K562 (cell line): ENCODE measurements around the gene WDR91. TPM values are rescaled to one million over a fixed set of nuclear protein-coding genes. Genes with fewer than 3 reads are reported as not detected.

Source experiments
- BRD9 ChIP-seq: fragments of 450-650 bp; IDR thresholded peaks from 2 replicates; pipeline ENCODE4 v1.6.1; 2018; ENCODE audit warnings: low read depth; ENCODE audit not compliant: partially characterized antibody
- E2F3 ChIP-seq: fragments of 250-450 bp; sonication (Bioruptor Pico); IDR thresholded peaks from 2 replicates; pipeline ENCODE4 v1.4.0; 2020; ENCODE audit warnings: mild to moderate bottlenecking
- E4F1 ChIP-seq: fragments of 250-450 bp; sonication (Bioruptor Pico); IDR thresholded peaks from 2 replicates; pipeline ENCODE4 v1.5.0; 2021; ENCODE audit warnings: mild to moderate bottlenecking, borderline replicate concordance
- HLTF ChIP-seq: fragments of 450-650 bp; IDR thresholded peaks from 2 replicates; pipeline ENCODE4 v1.6.1; 2016
- NFIC ChIP-seq: fragments of 450-650 bp; IDR thresholded peaks from 2 replicates; pipeline ENCODE4 v1.6.1; 2017; ENCODE audit warnings: mild to moderate bottlenecking, inconsistent platforms
- PHF21A ChIP-seq: fragments of 450-650 bp; IDR thresholded peaks from 2 replicates; pipeline ENCODE4 v1.6.1; 2017; ENCODE audit warnings: low read depth, borderline replicate concordance
- SMAD3 ChIP-seq: fragments of 450-650 bp; formaldehyde crosslinking; conservative IDR thresholded peaks from 2 replicates; pipeline ENCODE4 v1.4.0; 2020; ENCODE audit warnings: mild to moderate bottlenecking
- ZNF124 ChIP-seq: sonication (generic); formaldehyde crosslinking; IDR thresholded peaks from 2 replicates; pipeline ENCODE4 v1.8.1; 2022; ENCODE audit warnings: missing genetic modification reagents
- ZNF134 ChIP-seq: fragments of 250-450 bp; sonication (Bioruptor Pico); conservative IDR thresholded peaks from 2 replicates; pipeline ENCODE4 v1.4.0; 2020
- ZNF175 ChIP-seq: fragments of 200-800 bp; sonication (Bioruptor generic); IDR thresholded peaks from 2 replicates; pipeline ENCODE4 v1.6.1; 2016; ENCODE audit warnings: low read depth, mild to moderate bottlenecking, missing genetic modification characterization, missing compliant biosample characterization
- ZNF263 ChIP-seq: sonication (generic); formaldehyde crosslinking; IDR thresholded peaks from 2 replicates; pipeline ENCODE4 v1.8.0; 2022; ENCODE audit warnings: mild to moderate bottlenecking, missing genetic modification reagents, borderline replicate concordance
- ZNF347 ChIP-seq: fragments of 450-650 bp; formaldehyde crosslinking; IDR thresholded peaks from 2 replicates; pipeline ENCODE4 v1.4.0; 2020; ENCODE audit warnings: low read depth, mild to moderate bottlenecking, moderate library complexity
- polyA plus RNA-seq, 8 experiments: library from polyadenylated mRNA; depleted of rRNA in 4 of 8; stranded (reverse) in 5 of 8; unstranded in 3 of 8; fragments of >200 nt; fragmentation: Nextera tagmentation in 2 of 8; fragmentation: Illumina TruSeq in 1 of 8; extraction: Ambion mirVana in 2 of 8; extraction: Trizol in 1 of 8; gene quantifications; 2 replicates each; pipeline versions ENCODE4 v1.2.1 to v1.2.3, GENCODE V29; 2011 to 2014; ENCODE audit warnings: inconsistent platforms in 1 of 8, missing spikeins in 1 of 8
- total RNA-seq, 7 experiments: library from RNA; depleted of rRNA in 6 of 7; stranded (reverse); fragments of >200 nt in 6 of 7; fragmentation: Illumina TruSeq in 2 of 7; extraction: Trizol in 2 of 7; gene quantifications; 2 replicates each; pipeline versions ENCODE4 v1.2.1 to v1.2.3, GENCODE V29; 2011 to 2021; ENCODE audit warnings: low replicate concordance in 1 of 7
- TF ChIP-seq, protein P1 (sequence below), 2 experiments: fragments of 450-650 bp in 1 of 2; IDR thresholded peaks; 2 replicates each; pipeline ENCODE4 v1.6.1; 2011 to 2017; ENCODE audit warnings: low read depth in 2 of 2, antibody characterized with exemption in 1 of 2, borderline replicate concordance in 1 of 2, low read length in 1 of 2, mild to moderate bottlenecking in 1 of 2, mixed read lengths in 1 of 2; ENCODE audit not compliant: control insufficient read depth in 1 of 2
- TF ChIP-seq, protein P2 (sequence below): fragments of 450-650 bp; IDR thresholded peaks from 2 replicates; pipeline ENCODE4 v1.6.1; 2016; ENCODE audit warnings: low read depth

WDR91 gene
- total and polyA plus RNA-seq, 9 of the 15 experiments (the other 6 are each of a cell fraction or from before 2014, with no cell fraction given): 1.9 to 18.2 (median 9.8) TPM

GRCh38 chr7:135169141-135169963 lies 42.0 kb downstream of the WDR91 start (continued):
- TF ChIP-seq BRD9: no peak
- TF ChIP-seq, protein P1, sequence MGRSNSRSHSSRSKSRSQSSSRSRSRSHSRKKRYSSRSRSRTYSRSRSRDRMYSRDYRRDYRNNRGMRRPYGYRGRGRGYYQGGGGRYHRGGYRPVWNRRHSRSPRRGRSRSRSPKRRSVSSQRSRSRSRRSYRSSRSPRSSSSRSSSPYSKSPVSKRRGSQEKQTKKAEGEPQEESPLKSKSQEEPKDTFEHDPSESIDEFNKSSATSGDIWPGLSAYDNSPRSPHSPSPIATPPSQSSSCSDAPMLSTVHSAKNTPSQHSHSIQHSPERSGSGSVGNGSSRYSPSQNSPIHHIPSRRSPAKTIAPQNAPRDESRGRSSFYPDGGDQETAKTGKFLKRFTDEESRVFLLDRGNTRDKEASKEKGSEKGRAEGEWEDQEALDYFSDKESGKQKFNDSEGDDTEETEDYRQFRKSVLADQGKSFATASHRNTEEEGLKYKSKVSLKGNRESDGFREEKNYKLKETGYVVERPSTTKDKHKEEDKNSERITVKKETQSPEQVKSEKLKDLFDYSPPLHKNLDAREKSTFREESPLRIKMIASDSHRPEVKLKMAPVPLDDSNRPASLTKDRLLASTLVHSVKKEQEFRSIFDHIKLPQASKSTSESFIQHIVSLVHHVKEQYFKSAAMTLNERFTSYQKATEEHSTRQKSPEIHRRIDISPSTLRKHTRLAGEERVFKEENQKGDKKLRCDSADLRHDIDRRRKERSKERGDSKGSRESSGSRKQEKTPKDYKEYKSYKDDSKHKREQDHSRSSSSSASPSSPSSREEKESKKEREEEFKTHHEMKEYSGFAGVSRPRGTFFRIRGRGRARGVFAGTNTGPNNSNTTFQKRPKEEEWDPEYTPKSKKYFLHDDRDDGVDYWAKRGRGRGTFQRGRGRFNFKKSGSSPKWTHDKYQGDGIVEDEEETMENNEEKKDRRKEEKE (IDR thresholded peaks at IDR 0.05; ENCODE audit: borderline replicate concordance in 1 of 2, control insufficient read depth in 1 of 2, low read depth in 2 of 2, low read length in 1 of 2): no peak
- no peak for TF ChIP-seq ZNF263 (CRISPR knock-in tag)
- TF ChIP-seq NFIC: no peak
- no peak for TF ChIP-seq ZNF175
- no peak for TF ChIP-seq PHF21A
- no peak for TF ChIP-seq ZNF124
- TF ChIP-seq, protein P2, sequence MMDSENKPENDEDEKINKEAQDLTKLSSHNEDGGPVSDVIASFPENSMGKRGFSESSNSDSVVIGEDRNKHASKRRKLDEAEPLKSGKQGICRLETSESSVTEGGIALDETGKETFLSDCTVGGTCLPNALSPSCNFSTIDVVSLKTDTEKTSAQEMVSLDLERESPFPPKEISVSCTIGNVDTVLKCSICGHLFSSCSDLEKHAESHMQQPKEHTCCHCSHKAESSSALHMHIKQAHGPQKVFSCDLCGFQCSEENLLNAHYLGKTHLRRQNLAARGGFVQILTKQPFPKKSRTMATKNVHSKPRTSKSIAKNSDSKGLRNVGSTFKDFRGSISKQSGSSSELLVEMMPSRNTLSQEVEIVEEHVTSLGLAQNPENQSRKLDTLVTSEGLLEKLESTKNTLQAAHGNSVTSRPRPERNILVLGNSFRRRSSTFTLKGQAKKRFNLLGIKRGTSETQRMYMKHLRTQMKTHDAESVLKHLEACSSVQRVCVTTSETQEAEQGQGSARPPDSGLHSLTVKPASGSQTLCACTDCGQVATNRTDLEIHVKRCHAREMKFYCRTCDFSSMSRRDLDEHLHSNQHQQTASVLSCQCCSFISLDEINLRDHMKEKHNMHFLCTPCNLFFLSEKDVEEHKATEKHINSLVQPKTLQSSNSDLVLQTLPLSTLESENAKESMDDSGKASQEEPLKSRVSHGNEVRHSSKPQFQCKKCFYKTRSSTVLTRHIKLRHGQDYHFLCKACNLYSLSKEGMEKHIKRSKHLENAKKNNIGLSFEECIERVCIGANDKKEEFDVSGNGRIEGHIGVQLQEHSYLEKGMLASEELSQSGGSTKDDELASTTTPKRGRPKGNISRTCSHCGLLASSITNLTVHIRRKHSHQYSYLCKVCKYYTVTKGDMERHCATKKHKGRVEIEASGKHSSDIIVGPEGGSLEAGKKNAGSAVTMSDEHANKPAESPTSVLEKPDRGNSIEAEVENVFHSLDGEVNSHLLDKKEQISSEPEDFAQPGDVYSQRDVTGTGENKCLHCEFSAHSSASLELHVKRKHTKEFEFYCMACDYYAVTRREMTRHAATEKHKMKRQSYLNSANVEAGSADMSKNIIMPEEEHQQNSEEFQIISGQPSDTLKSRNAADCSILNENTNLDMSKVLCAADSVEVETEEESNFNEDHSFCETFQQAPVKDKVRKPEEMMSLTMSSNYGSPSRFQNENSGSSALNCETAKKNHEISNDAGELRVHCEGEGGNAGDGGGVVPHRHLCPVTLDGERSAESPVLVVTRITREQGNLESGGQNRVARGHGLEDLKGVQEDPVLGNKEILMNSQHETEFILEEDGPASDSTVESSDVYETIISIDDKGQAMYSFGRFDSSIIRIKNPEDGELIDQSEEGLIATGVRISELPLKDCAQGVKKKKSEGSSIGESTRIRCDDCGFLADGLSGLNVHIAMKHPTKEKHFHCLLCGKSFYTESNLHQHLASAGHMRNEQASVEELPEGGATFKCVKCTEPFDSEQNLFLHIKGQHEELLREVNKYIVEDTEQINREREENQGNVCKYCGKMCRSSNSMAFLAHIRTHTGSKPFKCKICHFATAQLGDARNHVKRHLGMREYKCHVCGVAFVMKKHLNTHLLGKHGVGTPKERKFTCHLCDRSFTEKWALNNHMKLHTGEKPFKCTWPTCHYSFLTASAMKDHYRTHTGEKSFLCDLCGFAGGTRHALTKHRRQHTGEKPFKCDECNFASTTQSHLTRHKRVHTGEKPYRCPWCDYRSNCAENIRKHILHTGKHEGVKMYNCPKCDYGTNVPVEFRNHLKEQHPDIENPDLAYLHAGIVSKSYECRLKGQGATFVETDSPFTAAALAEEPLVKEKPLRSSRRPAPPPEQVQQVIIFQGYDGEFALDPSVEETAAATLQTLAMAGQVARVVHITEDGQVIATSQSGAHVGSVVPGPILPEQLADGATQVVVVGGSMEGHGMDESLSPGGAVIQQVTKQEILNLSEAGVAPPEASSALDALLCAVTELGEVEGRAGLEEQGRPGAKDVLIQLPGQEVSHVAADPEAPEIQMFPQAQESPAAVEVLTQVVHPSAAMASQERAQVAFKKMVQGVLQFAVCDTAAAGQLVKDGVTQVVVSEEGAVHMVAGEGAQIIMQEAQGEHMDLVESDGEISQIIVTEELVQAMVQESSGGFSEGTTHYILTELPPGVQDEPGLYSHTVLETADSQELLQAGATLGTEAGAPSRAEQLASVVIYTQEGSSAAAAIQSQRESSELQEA: no peak
- no peak for TF ChIP-seq HLTF
- no peak for TF ChIP-seq E4F1 (CRISPR knock-in tag)
- no peak for TF ChIP-seq ZNF347 (CRISPR knock-in tag)
- no peak for TF ChIP-seq ZNF134 (CRISPR knock-in tag)
- no peak for TF ChIP-seq E2F3 (CRISPR knock-in tag)
- TF ChIP-seq SMAD3 (CRISPR knock-in tag): no peak
